Breast epithelium (tissue), 4 donors: Measurements from ENCODE around the gene ZSWIM1. TPM values are rescaled to one million over a fixed set of nuclear protein-coding genes. Genes with fewer than 3 reads are reported as not detected.

Source experiments
- DNase-seq, 2 donors: peaks; one replicate each; pipeline ENCODE4 v3.0.0-alpha.2; 2019; ENCODE audit warnings: low spot score in 2 of 2
- H3K27ac ChIP-seq, 2 donors: fragments of 200-600 bp; sonication (generic) in 1 of 2; one replicate each; pipeline ENCODE4 v1.5.1; 2016 to 2019; ENCODE audit warnings: mild to moderate bottlenecking in 1 of 2
- H3K27me3 ChIP-seq, 2 donors: fragments of 200-600 bp; sonication (generic) in 1 of 2; one replicate each; pipeline versions ENCODE4 v1.5.1 to v1.6.0; 2017 to 2019; ENCODE audit warnings: control low read depth in 1 of 2, mild to moderate bottlenecking in 1 of 2
- H3K36me3 ChIP-seq: fragments of 200-600 bp; one replicate; pipeline ENCODE4 v1.5.1; 2019
- H3K4me1 ChIP-seq, 2 donors: fragments of 200-600 bp; sonication (generic); one replicate each; pipeline ENCODE4 v1.5.1; 2016 to 2019; ENCODE audit warnings: control low read depth in 1 of 2
- H3K4me3 ChIP-seq, 3 donors: fragments of 200-600 bp; sonication (generic); 1 replicate in 2 of 3; 2 replicates in 1 of 3; pipeline ENCODE4 v1.5.1; 2016 to 2019; ENCODE audit warnings: mild to moderate bottlenecking in 3 of 3, moderate library complexity in 2 of 3
- H3K9me3 ChIP-seq, 2 donors: fragments of 200-600 bp; sonication (generic) in 1 of 2; one replicate each; pipeline ENCODE4 v1.5.1; 2016 to 2019; ENCODE audit warnings: control low read depth in 1 of 2
- CTCF ChIP-seq, 3 donors: fragments of 450-650 bp; IDR thresholded peaks; one replicate each; pipeline ENCODE4 v1.5.1; 2016 to 2017; ENCODE audit warnings: antibody characterized with exemption in 3 of 3, mild to moderate bottlenecking in 3 of 3, moderate library complexity in 3 of 3
- POLR2A ChIP-seq: fragments of 450-650 bp; IDR thresholded peaks from one replicate; pipeline ENCODE4 v1.6.1; 2016; ENCODE audit warnings: antibody characterized with exemption, mild to moderate bottlenecking, moderate library complexity
- POLR2AphosphoS5 ChIP-seq, 3 donors: sonication (generic); formaldehyde crosslinking; IDR thresholded peaks; one replicate each; pipeline ENCODE4 v1.6.1; 2017; ENCODE audit warnings: antibody characterized with exemption in 3 of 3
- intact Hi-C: fragments of 100-400 bp; cut with DNase I; formaldehyde crosslinking; loops from one replicate; pipeline ENCODE4 v1.15.1; 2023; ENCODE audit warnings: low total_unique reads
- total RNA-seq, 3 donors: library from RNA; depleted of rRNA; stranded (reverse); fragments of >200 nt; gene quantifications; one replicate each; pipeline ENCODE4 v1.1.0, GENCODE V29; 2016

Gene ZSWIM1
- total RNA-seq, 3 donors from 2014 or later = 6.9 to 11.4 (median 7.5) TPM

DNA sequence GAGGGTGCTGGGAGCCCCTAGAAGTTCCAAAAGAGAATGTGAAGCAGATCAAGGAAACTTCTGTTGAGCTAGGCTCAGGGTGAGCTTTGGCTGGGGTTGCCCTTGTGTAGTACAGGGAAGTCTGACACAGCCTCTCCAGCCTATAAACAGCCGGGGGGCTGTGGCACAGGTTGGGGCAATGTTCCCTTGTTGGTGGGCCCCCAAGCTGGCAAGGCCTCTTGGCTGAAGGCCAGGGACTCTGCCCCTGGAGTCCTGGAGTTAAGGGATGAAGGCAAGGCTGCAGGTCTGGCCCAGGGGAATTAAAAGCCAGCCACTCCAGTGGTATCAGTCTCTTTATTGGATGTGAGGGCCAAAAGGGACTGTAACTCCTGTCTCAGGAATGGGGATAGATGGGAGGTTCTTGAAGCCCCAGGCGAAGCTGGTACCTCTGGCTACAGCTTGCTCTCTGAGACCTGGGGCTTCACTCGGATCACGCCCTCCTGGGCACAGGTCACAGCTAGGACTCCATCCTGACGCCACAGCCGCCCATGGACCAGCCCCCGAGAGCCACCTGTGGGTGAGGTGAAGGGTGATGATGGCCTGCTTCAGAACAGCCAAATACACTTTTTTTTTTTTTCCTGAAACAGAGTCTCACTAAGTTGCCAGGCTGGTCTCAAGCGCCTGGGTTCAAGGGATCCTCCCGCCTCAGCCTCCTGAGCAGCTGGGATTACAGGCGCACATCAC is 39.5 kb upstream of the ZSWIM1 start:
- Histone ChIP-seq H3K36me3 (peaks cover 4% of the 10 kb centered on the region), H3K4me1 (no peaks in the 10 kb centered on the region), H3K4me3 (no peak overlapping the region), H3K27me3 (no peaks in the 10 kb centered on the region), H3K9me3 (no peaks in the 10 kb centered on the region), H3K27ac (peak overlapping the region in 1 of 2 donors; percentile 63)
- no peak for DNase-seq
- TF ChIP-seq CTCF (IDR thresholded peaks at IDR 0.05) = no peak
- no peak for TF ChIP-seq POLR2AphosphoS5 (IDR thresholded peaks at IDR 0.05)
- no peak for TF ChIP-seq POLR2A
- intact Hi-C loops = no loop called here

DNA sequence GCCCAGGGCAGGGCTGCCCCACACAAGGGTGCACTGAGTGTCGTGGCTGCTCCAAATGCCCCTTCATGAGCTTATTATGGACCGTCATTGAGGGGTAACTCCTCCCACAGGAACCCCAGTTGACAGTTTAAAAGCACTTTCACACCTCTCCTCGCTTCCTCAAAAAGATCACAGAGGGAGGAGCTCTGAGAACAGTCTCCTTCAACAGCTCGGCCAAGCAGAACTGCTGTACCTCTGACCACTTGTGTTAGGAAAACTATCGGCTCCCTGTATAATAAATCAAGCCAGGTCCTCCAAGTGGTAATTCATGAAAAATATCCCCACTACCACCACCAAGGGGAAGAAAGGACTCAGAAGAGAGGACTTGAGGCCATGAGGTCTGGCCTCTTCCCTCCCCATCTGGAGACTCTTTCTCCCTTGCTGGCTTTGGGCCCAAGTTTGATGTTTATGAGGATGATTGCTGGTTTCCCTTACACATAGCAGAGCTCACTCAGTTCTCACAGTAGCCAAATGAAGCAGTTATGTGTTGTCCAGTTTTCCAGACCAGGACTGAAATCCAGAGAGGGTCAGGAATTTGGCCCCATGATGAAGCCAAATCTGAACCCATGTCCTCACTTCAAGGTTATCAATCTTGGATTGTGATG is 38.7 kb upstream of the ZSWIM1 start:
- intact Hi-C loops = no loop called here
- peaks cover 4% of the 10 kb centered on the region for H3K36me3 ChIP-seq

DNA sequence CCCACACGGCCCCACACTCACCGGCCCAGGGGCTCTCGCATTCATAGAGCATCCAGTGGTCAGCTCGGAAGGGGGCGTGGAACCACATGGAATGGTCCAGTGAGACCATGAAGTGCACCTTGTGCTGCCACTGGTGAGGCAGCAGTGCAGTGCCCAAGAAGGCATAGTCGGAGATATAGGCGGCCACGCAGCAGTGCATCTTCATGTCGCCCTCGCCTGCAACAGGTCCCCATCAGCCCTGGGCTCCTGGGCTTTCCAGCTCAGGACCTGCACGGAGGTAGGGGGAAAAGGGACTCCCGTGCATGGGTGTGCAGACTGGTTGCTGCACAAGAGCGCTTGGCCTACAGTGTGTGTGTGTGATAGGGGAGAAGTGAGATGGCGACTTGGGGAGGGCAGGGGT is 37.5 kb upstream of the ZSWIM1 start:
- no peak overlapping the region for H3K27ac ChIP-seq

More for the DNA sequence above, 38.7 kb upstream of the ZSWIM1 start:
- no peak for DNase-seq
- H3K27ac ChIP-seq = peak overlapping the region; percentile 6 to 63
- TF ChIP-seq POLR2A = no peak
- TF ChIP-seq POLR2AphosphoS5 (IDR thresholded peaks at IDR 0.05) = no peak
- no peak for TF ChIP-seq CTCF (IDR thresholded peaks at IDR 0.05)
- H3K4me1 ChIP-seq = no peaks in the 10 kb centered on the region
- H3K27me3 ChIP-seq = no peaks in the 10 kb centered on the region
- H3K4me3 ChIP-seq = no peak overlapping the region
- no peaks in the 10 kb centered on the region for H3K9me3 ChIP-seq

GRCh38 chr20:45845452-45845851 is 35.6 kb upstream of the ZSWIM1 start:
- no peak overlapping the region for H3K27ac ChIP-seq
- DNase-seq = no peak
- no peaks in the 10 kb centered on the region for H3K4me1 ChIP-seq
- no peaks in the 10 kb centered on the region for H3K27me3 ChIP-seq
- TF ChIP-seq POLR2A = no peak
- no peaks in the 10 kb centered on the region for H3K36me3 ChIP-seq
- intact Hi-C loops = no loop called here
- H3K4me3 ChIP-seq = no peak overlapping the region
- H3K9me3 ChIP-seq = no peaks in the 10 kb centered on the region

More for the DNA sequence above, 37.5 kb upstream of the ZSWIM1 start:
- Histone ChIP-seq H3K4me3 (no peak overlapping the region), H3K9me3 (no peaks in the 10 kb centered on the region), H3K27me3 (no peaks in the 10 kb centered on the region), H3K4me1 (no peaks in the 10 kb centered on the region), H3K36me3 (peaks cover 4% of the 10 kb centered on the region)
- DNase-seq = no peak
- TF ChIP-seq POLR2AphosphoS5 (IDR thresholded peaks at IDR 0.05) (no peak), CTCF (IDR thresholded peaks at IDR 0.05) (no peak), POLR2A (no peak)
- intact Hi-C loops = no loop called here

GRCh38 chr20:45848421-45848820 is 32.6 kb upstream of the ZSWIM1 start:
- no peaks in the 10 kb centered on the region for H3K27me3 ChIP-seq
- H3K4me3 ChIP-seq = no peak overlapping the region

More at GRCh38 chr20:45848421-45848820, 32.6 kb upstream of the ZSWIM1 start:
- Histone ChIP-seq H3K36me3 (no peaks in the 10 kb centered on the region), H3K27ac (no peak overlapping the region), H3K9me3 (no peaks in the 10 kb centered on the region), H3K4me1 (no peaks in the 10 kb centered on the region)
- no peak for TF ChIP-seq CTCF (IDR thresholded peaks at IDR 0.05)
- TF ChIP-seq POLR2AphosphoS5 (IDR thresholded peaks at IDR 0.05) = no peak
- TF ChIP-seq POLR2A = no peak
- no peak for DNase-seq
- intact Hi-C loops = no loop called here
